HG02798 (cell line): ENCODE data around the gene GPX3.
A peak's percentile ranks its signal among the peaks of the same experiment; 100 is the strongest.

Source experiments
- ATAC-seq: cut with Tn5 transposase; IDR thresholded peaks from one replicate; pipeline ENCODE4 v1.9.1; 2021; ENCODE audit warnings: mild to moderate bottlenecking; ENCODE audit not compliant: unreplicated experiment, poor library complexity

Gene GPX3

DNA sequence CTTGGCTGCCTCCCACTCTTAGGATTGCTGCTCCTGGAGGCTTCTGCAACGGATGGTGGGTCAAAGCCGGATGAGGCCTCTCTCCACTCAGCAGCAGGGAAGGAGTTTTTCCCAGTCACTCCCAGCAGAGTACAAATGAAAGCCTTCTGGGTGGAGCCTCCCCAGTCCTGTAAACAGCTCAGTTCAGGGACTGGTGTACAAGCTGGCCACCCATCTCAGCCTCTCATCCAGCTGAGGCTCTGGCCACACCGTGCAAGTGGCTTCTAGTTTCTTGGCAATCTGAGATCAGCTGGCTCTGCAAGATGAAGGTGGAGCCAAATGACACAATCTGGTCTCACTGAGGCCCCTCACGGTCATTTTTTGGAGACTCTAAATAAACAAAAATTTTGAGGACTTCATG lies 10.0 kb downstream of the GPX3 start:
- ATAC-seq: no peak

DNA sequence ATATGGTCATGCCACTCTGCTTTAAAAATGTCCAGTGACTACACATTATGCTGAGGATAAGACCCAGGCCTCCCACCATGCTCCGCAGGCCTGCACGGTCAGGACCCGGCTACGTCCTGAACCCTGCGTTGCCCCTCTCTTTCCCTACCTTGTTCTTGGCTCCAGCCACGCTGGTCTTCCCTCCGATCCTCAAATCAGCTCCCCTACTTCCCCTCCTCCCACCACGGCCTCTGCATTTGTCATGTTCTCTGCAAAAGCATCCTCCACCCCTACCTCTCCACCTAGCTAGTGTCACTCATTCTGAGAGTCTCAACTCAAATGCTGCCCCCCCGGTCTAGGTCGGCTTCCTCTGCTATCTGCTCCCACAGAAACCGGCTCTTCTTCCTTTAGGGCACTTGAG lies 11.2 kb downstream of the GPX3 start:
- no peak for ATAC-seq

DNA sequence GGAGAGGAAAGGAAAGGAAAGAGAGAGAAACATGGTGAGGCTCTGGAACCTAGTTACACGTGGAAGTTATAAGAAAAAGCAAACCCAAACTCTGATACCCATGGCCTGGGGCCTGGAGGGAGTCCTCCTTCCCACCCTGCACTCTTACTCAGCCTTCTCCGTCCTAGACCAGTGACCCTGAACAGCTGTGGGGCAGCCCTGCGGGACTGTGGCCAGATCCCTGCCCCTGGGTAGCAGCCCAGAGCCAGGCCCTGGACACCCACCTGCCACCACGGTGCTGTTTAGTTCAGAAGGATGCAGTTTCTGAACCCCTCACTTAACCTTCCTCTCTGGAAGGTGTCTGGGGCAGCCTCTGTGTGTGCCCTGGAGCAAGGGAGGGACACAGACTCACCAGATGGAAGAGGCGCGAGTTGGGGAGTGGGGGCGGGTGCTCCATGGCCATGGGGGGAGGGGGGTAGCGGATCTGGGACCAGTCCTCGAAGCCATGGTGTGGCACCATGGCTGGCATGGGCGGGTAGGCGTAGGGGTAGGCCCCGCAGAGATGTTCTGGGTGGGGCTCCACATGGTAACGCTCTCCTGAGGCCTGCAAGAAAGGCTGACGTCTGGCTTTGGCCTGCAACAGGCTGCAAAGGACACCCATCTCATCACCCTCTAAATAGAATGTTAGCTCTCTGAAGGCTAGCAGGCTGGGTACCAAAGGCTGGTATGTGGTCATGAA lies 13.0 kb downstream of the GPX3 start:
- ATAC-seq: no peak

DNA sequence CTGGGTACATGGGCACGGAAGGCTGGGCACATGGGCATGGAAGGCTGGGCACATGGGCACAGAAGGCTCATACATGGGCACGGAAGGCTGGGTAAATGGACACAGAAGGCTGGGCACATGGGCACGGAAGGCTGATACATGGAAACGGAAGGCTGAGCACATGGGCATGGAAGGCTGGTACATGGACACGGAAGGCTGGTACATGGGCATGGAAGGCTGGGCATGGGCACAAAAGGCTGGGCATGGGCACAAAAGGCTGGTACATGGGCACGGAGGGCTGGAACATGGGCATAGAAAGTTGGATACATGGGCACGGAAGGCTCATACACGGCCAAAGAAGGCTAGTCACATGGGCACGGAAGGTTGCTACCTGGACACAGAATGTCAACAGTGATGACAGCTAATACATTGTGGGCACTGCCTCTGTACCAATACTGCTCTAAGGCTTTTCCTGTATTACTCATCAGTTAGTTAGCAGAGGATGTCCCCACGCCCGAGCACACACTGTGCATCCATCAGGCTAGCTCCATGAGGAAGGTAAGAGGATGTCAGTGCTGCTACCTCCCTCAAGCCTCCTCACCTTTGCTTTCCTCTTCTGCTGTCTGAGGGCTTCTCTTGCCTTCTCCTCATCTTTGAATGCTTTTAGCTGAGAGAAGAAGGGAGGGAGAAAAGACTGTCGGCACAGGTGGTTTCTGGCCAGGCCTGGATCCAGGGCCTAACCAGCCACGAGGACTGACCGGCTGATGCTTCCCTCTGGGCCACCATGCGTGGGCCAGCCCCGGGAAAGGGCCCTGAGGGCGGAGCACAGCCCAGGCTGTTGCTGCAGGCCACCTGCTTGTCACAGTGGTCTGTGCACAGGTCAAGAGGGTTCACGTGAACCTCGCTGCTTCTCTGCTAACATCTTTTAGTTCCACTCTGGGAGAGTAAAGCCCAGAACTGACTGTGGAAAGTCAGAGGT lies 14.3 kb downstream of the GPX3 start:
- no peak for ATAC-seq

DNA sequence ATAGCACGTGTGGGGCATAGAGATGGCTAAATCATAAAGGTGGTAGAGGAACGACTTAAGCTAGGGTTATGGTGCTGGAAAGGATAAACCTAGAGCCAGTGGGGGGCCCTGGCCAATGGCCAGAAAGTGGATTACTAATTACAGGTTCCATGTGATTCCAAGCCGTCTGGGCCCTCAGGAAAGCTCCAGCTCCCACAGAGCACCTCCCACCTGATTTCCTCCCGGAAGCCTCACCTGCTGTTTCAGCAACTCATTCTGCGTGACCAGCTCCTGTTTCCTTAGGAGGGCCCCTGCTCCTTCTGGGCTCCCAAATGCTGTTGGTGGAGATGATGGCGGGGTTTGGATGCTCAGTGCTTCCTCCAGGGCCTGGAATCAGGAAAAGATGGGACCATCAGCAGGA lies 16.2 kb downstream of the GPX3 start:
- ATAC-seq: no peak

DNA sequence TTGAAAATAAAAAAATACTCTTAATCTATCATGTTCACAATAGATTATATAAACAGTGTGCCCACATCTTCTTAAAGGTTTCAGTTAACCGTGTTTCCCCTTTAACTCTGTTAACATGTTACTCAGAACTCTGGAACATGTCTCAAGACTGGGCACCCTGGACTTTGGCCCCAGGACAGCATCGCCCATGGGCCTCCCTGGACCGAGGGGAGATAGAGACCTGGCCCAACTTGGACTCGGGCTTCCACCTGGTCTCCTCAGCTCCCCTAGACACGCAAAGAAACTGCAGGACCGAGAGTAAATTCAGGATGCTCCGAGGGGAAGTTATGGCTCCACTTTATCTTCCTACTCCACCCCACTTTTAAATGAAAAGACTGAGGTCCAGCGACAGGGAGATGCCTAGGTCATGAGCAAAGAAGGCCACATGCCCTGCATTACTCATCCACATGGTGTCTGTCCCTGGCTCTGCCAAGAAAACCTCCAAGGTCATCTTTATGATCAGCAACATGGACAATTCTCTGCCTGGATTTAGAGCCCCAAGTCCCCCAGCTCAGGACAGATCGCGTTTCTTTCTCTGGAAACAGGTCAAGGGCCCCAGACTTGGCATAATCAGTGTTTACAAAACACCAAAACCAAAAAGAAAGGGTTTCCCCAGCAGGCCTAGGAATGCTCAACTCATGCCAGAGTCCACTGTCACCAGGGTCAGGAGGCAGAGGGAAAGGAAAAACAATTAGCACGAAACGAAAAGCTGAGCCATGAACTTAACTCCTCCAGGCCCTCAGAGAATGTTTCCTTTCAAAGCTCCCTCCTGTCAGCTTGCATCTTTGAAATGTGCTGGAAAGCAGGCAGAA lies 17.4 kb downstream of the GPX3 start:
- no peak for ATAC-seq

DNA sequence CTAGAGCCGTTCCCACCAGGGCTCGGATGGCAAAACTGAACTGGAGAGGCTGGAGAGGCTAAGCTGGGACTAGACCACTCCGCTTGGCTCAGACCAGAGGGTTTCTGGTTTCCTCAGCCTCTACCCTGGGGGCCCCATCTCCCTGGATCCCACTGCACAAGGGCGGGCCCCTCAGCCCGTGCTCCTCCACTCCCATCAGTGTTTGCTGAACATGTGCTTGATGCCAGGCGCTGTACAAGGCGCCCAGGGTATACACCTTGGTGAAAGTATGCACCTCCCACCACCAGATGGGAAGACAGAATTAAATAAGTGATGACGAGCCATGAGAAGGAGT lies 18.0 kb downstream of the GPX3 start:
- ATAC-seq: no peak

DNA sequence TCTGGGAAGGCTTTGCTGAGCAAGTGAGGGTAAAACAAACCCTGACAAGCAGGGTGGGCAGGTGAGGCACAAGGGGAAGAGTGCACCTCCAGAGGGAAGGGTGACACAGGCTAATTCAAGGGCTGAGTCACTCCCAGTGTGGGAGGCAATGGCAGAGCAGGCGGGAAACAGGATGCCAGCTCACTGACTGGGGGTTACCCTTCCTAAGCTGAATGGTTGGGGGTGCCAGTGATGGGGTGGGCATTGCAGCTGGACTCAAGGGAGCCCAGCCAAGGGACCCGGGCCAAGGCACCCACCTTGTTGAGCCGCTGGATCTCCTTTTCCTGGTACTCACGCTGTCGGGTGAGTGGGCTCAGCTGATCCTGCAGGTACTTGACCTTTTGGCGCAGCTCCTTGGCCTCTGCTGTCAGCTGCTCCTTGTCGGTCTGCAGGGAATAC lies 18.4 kb downstream of the GPX3 start:
- no peak for ATAC-seq

DNA sequence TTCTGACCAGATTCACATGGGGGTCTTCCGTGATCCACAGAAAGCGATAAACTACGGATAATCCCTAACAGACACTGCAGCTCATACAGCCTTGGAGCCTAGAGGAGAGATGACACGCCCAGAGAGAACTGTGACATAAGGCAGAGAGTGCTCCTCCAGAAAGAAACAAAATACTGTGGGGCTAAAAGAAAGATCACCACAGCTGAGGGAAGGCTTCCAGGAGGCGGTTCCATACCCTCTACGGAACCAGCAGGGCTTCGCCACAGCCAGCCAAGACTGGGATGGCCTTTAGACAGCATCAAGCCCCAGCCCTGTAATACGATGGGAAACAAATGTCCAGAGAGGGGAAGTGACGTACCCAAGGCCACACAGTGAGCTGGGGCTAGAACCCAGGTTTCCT lies 19.3 kb downstream of the GPX3 start:
- no peak for ATAC-seq

DNA sequence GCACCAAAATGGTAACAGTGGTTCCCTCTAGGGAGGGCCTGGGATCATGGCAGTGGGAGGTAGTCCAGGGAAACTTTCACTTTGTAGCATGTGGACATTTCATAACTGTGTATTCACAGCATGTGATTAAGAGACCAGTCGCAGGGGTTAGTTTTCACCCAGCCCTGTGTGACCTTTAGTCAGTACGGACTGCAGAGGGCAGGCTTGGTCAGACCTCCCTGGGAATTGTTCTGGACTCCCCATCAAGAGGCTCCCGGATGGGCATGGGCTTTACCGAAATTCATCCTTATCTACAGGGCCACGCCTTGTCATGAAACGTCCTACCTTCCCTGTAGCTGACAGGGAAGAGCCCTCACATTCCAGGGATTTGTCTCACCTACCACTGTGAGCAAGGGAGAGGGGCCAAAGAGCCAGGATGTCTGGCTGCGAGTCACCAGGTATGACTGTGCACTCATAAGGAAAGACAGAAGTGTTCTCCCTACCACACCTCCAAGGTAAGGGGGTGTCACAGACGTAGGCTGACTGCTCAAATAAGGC lies 19.9 kb downstream of the GPX3 start:
- no peak for ATAC-seq

DNA sequence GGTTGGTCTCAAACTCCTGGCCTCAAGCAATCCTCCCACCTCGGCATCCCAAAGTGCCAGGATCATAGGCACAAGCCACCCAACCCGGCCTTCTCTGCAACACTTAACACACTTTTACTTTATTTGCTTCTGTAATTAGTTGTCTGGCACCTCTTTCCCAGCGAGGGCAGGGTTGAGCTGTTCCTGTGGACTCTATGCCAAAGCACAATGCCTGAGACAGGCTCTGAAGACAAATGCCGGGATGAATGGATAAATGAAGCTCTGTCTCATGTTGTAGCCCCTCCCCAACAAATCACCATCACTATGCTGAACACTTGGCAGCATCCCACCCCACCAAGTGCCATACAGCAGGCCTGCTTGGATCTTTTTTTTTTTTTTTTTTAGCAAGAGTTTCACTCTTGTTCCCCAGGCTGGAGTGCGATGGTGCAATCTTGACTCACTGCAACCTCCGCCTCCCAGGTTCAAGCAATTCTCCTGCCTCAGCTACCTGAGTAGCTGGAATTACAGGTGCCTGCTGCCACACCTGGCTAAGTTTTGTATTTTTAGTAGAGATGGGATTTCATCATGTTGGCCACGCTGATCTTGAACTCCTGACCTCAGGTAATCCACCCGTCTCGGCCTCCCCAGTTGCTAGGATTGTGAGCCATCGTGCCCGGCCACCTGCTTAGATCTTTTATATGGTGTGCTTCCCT lies 21.3 kb downstream of the GPX3 start:
- no peak for ATAC-seq

DNA sequence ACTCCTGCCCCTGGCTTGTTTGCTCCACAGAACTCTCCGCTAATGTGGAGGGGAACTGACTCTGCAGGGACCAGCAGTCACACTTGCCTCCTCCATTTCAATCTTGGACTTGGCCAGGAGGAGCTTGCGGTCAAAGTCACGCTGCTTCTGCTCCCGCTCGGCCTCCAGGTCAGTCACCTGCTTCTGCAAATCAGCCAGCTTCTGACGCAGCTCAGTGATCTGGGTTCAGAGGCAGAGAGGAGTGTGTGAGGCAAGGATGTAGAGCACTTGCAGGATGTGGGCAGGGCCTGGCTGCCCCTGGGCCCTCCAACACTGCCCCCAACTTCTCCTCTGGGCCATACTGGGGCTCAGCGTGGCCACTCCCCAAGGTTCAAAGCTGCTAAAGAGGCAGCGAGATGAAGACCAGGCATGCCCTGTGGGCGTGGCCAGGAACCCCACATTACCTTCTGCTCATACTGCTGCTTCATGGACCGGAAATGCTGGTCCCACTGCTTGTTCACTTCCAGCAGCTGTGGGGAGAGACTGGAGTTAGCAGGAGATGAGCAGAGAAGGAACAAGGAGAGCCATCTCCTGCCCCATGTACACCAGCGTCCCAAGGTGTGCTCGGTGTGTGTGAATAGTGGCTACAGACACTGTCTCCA lies 22.2 kb downstream of the GPX3 start:
- no peak for ATAC-seq

DNA sequence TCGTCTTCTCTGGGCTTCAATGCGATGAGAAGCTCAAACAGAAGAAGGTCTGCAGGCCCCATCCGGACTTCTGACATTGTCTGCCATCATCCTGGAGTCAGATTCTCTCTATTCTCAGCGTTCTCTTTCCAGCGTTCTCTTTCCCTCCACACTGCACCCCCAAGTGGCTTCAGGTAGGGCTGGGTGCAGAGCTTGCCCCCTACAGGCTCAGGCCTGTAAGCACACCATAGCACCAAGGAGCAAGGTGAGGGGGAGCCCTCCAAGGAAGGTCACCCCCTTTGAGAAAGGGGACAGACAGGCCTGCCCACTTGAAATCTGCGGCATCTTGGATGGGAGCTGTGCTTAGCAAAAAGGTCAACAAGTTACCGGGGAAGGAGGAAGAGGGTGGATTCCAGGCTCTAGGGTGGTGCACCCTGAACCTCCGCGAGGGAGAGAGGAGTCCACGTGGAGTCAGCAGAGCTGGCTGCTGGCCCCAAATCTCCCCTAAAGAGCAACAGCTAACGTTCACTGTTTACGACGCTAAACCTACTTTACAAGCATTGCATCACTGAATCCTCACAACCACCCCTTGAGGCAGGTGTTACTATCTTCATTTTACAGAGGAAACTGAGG lies 27.5 kb downstream of the GPX3 start:
- ATAC-seq: peak; percentile 65

DNA sequence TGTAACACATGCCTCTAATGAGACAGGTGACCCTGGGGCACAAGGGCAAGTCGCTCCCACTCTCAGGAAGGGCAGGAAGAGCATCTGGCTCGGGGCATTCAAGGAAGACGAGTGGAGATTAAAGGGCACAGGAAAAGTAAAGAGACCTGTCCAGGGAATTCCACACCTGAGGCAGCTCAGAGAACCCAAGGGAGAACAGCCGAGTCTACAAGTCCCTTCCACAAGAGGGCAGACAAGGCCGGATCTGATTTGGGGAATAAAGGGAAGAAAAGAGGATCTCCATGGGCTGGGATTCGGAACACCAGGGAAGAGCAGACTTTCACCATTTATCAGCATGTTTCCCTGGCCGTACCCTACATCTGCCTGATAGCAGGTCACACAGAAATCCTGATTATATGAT lies 28.1 kb downstream of the GPX3 start:
- no peak for ATAC-seq

DNA sequence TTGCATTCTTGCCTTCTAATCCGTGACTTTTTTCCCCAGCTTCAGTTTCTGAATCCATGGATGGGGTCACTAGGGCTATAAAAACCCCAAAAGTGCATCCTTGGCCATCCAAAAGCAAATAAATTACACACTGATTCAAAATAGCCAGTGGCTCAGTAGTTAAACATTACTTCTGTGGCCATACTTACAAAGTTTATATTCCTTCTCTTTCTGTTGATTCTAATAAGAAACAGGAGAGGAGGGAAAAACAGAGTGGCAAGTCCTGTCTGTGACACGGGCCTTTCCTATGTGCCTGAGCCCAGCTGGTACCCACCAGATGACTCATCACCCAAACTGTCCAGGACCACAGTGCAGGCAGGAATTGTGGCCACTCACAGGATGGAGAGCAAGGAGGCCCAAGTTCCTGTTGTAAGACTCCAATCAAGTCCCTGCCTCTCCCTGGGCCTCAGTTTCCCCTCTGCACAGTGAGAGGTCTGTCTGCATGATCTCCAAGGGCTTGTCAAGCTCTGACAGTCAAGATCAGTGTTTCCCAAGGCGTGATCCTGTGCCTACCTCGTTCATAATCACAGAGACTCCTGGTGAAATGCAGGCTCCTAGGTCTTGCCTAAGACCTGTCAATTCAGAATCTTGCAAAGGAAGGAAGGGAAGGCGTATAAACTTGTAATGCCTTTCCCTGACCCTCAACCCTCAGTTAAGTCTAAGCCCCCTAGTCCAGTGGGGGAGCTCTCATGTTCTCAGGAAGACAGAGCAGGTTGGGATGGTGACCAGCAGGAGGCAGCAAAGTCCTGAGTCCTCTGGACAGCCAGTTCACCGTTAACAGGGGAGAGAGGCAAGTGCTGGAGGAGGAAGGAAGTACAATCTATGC lies 30.9 kb downstream of the GPX3 start:
- ATAC-seq: peak; percentile 65

DNA sequence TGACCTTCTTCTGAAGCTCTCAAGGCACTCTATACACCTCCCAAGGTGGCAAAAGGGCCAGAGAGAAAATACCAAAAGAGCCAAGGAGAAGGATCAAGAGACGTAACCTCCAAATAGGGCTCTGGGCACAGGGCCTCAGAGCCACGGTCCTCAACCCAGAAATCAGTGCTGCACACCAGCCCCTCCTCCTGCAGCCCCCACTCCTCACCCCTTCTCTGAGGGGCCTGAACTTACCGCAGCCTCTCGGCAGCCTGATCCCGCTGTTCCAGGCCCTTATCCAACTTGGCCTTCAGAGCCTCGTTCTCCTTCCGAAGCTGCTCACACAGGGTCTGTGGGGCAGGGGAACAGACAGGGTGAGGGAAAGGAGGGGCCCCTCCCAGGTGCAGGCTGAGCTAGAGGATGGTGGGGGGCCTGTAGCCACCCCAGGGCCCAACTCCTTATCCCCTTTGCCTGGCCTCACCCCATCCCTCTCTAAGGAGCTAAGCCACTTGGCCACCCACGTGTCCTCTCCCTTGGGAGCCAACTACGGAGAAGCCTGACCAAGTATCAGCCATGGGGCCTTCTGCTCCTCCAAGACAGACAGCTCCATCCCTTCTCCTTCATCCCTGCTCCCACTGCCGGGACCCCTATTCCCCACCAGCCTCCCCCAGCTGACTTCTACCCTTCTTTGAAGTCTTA lies 31.7 kb downstream of the GPX3 start:
- no peak for ATAC-seq

DNA sequence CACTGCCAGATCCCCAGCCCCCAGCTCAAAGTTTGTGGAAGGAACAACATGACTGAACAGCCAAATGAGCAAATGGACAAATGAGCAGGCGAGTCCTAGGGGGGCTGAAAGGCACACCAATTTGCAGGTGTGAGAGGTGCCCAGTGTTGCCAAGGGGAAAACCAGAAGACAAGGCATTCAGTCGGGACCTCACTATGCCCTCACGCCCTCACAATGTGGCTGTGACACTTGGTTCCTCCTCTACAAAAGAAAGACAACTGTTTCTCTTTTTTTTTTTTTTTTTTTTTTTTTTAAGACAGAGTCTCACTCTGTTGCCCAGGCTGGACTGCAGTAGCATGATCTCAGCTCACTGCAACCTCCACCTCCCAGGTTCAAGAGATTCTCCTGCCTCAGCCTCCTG lies 32.4 kb downstream of the GPX3 start:
- ATAC-seq: no peak
